ENCODE data around the gene CYCS.

Gene CYCS

GRCh38 chr7:25125137-25125946 is at the start of gene CYCS:
TSS of gene CYCS (minus strand) at chr7:25125260. CDS start at chr7:25124119, 1,141 bp downstream.
- peak; percentile 100 for DNase-seq (ENCODE audit: low spot score)

- no peak for DNase-seq (ENCODE audit: low spot score)
These were observed 48.1 kb upstream of the CYCS start for GRCh38 chr7:25173184-25173583.

- no peak for DNase-seq (ENCODE audit: low spot score)
These were observed 46.5 kb upstream of the CYCS start for GRCh38 chr7:25171516-25171915.

- no peak for DNase-seq (ENCODE audit: low spot score)
These were observed 46.0 kb upstream of the CYCS start for GRCh38 chr7:25171071-25171470.

- DNase-seq (ENCODE audit: low spot score), result no peak
These were observed 44.6 kb upstream of the CYCS start for GRCh38 chr7:25169683-25170082.

- DNase-seq (ENCODE audit: low spot score), result no peak
These were observed 43.1 kb upstream of the CYCS start for GRCh38 chr7:25168145-25168544.

GRCh38 chr7:25167262-25167843 is 42.3 kb upstream of the CYCS start:
- DNase-seq (ENCODE audit: low spot score), result no peak

GRCh38 chr7:25159983-25160596 is 35.0 kb upstream of the CYCS start:
- peak; percentile 83 for DNase-seq (ENCODE audit: low spot score)

- DNase-seq (ENCODE audit: low spot score), result no peak
These were observed 33.9 kb upstream of the CYCS start for GRCh38 chr7:25158966-25159365.

GRCh38 chr7:25151773-25152172 is 26.7 kb upstream of the CYCS start:
- no peak for DNase-seq (ENCODE audit: low spot score)

- no peak for DNase-seq (ENCODE audit: low spot score)
These were observed 24.8 kb upstream of the CYCS start for GRCh38 chr7:25149836-25150235.

- no peak for DNase-seq (ENCODE audit: low spot score)
These were observed 23.9 kb upstream of the CYCS start for GRCh38 chr7:25148772-25149575.

- no peak for DNase-seq (ENCODE audit: low spot score)
These were observed 18.7 kb upstream of the CYCS start for GRCh38 chr7:25143763-25144162.

GRCh38 chr7:25139536-25139935 is 14.5 kb upstream of the CYCS start:
- DNase-seq (ENCODE audit: low spot score), result no peak

GRCh38 chr7:25134358-25135010 is 9.4 kb upstream of the CYCS start:
- no peak for DNase-seq (ENCODE audit: low spot score)

GRCh38 chr7:25132430-25132829 is 7.4 kb upstream of the CYCS start:
- no peak for DNase-seq (ENCODE audit: low spot score)

- peak; percentile 23 for DNase-seq (ENCODE audit: low spot score)
These were observed 1.7 kb upstream of the CYCS start for GRCh38 chr7:25126751-25127150.

- DNase-seq (ENCODE audit: low spot score), result no peak
These were observed 459 bp downstream of the CYCS start for GRCh38 chr7:25124465-25125136.

GRCh38 chr7:25122373-25122772 is 2.7 kb downstream of the CYCS start:
- no peak for DNase-seq (ENCODE audit: low spot score)

- no peak for DNase-seq (ENCODE audit: low spot score)
These were observed 3.5 kb downstream of the CYCS start for GRCh38 chr7:25121599-25121998.

- no peak for DNase-seq (ENCODE audit: low spot score)
These were observed 6.0 kb downstream of the CYCS start for GRCh38 chr7:25119102-25119501.
